OCI-LY3 (cell line): ENCODE measurements around the gene SCAF11.

Experiments
- H2AFZ ChIP-seq: fragments of 200-600, 300-600 bp; shearing (Covaris generic); 2 replicates; pipeline ENCODE4 v1.6.0; 2014; ENCODE audit warnings: antibody characterized with exemption, low read depth, low read length
- H3K27ac ChIP-seq: fragments of 200-600, 300-600 bp; sonication (generic); 2 replicates; pipeline ENCODE4 v1.5.1; 2014; ENCODE audit warnings: mild to moderate bottlenecking, low read length, moderate library complexity, mixed read lengths
- H3K27me3 ChIP-seq: fragments of 200-600, 300-600 bp; sonication (generic); 2 replicates; pipeline ENCODE4 v1.6.1; 2014; ENCODE audit warnings: low read depth, low read length, mixed read lengths
- H3K36me3 ChIP-seq: fragments of 200-600, 300-600 bp; sonication (generic); replicated peaks from 2 replicates; pipeline ENCODE3; 2014; ENCODE audit warnings: low read depth, low read length, mixed read lengths
- H3K4me1 ChIP-seq: fragments of 300-600, 200-600 bp; sonication (generic); 2 replicates; pipeline ENCODE4 v1.6.1; 2014; ENCODE audit warnings: low read length, mixed read lengths
- H3K4me2 ChIP-seq: fragments of 200-600, 300-600 bp; sonication (generic); 2 replicates; pipeline ENCODE4 v1.6.1; 2014; ENCODE audit warnings: low read length, mixed read lengths
- H3K4me3 ChIP-seq: fragments of 300-600, 200-600 bp; sonication (generic); 2 replicates; pipeline ENCODE4 v1.5.1; 2014; ENCODE audit warnings: antibody characterized with exemption, mild to moderate bottlenecking, low read length, moderate library complexity
- H3K79me2 ChIP-seq: fragments of 300-600, 200-600 bp; shearing (Covaris generic); 2 replicates; pipeline ENCODE4 v1.6.1; 2014; ENCODE audit warnings: mild to moderate bottlenecking, low read length, mixed read lengths
- H3K9ac ChIP-seq: fragments of 300-600, 200-600 bp; shearing (Covaris generic); 2 replicates; pipeline ENCODE4 v1.6.0; 2014; ENCODE audit warnings: mild to moderate bottlenecking, low read length, moderate library complexity
- H3K9me3 ChIP-seq: fragments of 200-600, 300-600 bp; shearing (Covaris generic); 2 replicates; pipeline ENCODE4 v1.6.1; 2014; ENCODE audit warnings: low read length, mixed read lengths; ENCODE audit not compliant: insufficient read depth
- H4K20me1 ChIP-seq: fragments of 200-600, 300-600 bp; sonication (generic); 2 replicates; pipeline ENCODE4 v1.6.1; 2016; ENCODE audit warnings: low read length, mixed read lengths; ENCODE audit not compliant: insufficient read depth
- EZH2phosphoT487 ChIP-seq: fragments of 200-600 bp; shearing (Covaris generic); IDR thresholded peaks from 2 replicates; pipeline ENCODE4 v1.6.1; 2018; ENCODE audit warnings: antibody characterized with exemption, mixed run types, low read depth
- TF ChIP-seq, protein P1 (sequence below): fragments of 200-600, 300-600 bp; sonication (generic); IDR thresholded peaks from 2 replicates; pipeline ENCODE4 v1.5.1; 2014; ENCODE audit warnings: antibody characterized with exemption, low read length, low read depth

Gene SCAF11

DNA sequence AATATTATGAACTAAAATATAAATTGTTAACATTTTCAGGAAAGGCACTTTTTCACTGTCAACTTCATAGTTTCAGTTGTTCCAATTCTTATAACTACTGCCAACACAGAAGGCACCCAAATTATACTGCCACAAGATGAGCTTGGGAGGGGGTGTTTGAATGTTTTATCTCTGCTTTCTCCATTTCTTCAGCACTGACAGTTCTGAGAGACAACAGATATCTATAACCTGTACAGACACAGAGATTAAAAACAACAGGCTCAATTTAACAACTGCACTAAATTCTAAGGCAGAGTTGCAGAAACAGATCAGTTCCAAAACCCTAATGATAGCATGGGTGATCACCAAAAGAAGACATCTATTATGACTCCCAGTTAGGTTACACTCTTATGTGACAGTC is 12.8 kb downstream of the SCAF11 start:
- H3K4me2 ChIP-seq, result no peak overlapping the region
- no peak overlapping the region for H3K27ac ChIP-seq
- H3K79me2 ChIP-seq, result peaks cover 98% of the 10 kb centered on the region
- no peak overlapping the region for H3K9ac ChIP-seq
- H4K20me1 ChIP-seq, result peaks cover 98% of the 10 kb centered on the region
- H2AFZ ChIP-seq, result no peak overlapping the region
- TF ChIP-seq, protein P1, sequence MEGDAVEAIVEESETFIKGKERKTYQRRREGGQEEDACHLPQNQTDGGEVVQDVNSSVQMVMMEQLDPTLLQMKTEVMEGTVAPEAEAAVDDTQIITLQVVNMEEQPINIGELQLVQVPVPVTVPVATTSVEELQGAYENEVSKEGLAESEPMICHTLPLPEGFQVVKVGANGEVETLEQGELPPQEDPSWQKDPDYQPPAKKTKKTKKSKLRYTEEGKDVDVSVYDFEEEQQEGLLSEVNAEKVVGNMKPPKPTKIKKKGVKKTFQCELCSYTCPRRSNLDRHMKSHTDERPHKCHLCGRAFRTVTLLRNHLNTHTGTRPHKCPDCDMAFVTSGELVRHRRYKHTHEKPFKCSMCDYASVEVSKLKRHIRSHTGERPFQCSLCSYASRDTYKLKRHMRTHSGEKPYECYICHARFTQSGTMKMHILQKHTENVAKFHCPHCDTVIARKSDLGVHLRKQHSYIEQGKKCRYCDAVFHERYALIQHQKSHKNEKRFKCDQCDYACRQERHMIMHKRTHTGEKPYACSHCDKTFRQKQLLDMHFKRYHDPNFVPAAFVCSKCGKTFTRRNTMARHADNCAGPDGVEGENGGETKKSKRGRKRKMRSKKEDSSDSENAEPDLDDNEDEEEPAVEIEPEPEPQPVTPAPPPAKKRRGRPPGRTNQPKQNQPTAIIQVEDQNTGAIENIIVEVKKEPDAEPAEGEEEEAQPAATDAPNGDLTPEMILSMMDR, result no peak
- no peak for TF ChIP-seq EZH2phosphoT487
- H3K9me3 ChIP-seq, result no peaks in the 10 kb centered on the region
- peaks cover 44% of the 10 kb centered on the region for H3K36me3 ChIP-seq
- no peak overlapping the region for H3K4me3 ChIP-seq
- no peaks in the 10 kb centered on the region for H3K27me3 ChIP-seq
- peaks cover 67% of the 10 kb centered on the region for H3K4me1 ChIP-seq

DNA sequence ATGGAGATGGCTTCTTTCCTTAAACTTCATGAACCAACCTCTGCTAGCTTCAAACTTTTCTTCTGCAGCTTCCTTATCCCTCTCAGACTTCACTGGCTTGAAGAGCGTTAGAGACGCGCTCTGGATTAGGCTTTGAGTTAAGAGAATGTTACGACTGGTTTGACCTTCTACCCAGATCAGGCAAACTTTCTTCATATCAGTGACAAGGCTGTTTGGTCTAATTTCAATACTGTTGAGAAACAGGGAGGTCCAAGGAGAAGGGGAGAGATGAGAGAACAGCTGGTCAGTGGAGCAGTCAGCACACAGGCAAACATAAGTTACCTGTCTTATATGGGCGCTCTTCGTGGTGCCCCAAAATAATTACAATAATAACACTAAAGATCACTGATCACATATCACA is 14.9 kb downstream of the SCAF11 start:
- Histone ChIP-seq H3K27me3 (no peaks in the 10 kb centered on the region), H3K9ac (no peak overlapping the region), H3K4me2 (no peak overlapping the region), H4K20me1 (peaks cover 97% of the 10 kb centered on the region), H3K4me1 (peaks cover 49% of the 10 kb centered on the region), H3K36me3 (peaks cover 55% of the 10 kb centered on the region), H3K4me3 (no peak overlapping the region), H3K9me3 (no peaks in the 10 kb centered on the region), H3K79me2 (peaks cover 98% of the 10 kb centered on the region), H2AFZ (no peak overlapping the region), H3K27ac (no peak overlapping the region)
- no peak for TF ChIP-seq EZH2phosphoT487

DNA sequence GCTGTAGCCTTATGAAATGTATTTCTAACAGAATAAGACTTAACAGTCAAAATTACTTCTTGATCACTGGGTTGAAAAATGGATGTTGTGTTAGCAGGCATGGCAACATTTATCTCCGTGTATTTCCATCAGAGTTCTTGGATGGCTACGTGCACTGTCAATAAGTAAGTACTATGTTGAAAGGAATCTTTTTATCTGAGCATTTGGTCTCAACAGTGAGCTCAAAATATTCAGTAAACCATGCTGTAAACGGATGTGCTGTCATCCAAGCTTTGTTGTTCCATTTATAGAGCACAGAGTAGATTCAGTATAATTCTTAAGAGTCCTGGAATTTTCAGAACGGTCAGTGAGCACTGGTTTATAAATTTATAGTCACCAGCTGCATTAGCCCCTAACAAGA is 15.5 kb downstream of the SCAF11 start:
- Histone ChIP-seq H3K36me3 (peaks cover 58% of the 10 kb centered on the region), H3K4me1 (peaks cover 43% of the 10 kb centered on the region), H3K4me3 (no peak overlapping the region), H3K4me2 (no peak overlapping the region), H3K9ac (no peak overlapping the region), H3K27me3 (no peaks in the 10 kb centered on the region), H4K20me1 (peaks cover 96% of the 10 kb centered on the region), H3K79me2 (peaks cover 98% of the 10 kb centered on the region), H3K9me3 (no peaks in the 10 kb centered on the region), H3K27ac (no peak overlapping the region), H2AFZ (no peak overlapping the region)
- no peak for TF ChIP-seq EZH2phosphoT487
- TF ChIP-seq, protein P1, result no peak

DNA sequence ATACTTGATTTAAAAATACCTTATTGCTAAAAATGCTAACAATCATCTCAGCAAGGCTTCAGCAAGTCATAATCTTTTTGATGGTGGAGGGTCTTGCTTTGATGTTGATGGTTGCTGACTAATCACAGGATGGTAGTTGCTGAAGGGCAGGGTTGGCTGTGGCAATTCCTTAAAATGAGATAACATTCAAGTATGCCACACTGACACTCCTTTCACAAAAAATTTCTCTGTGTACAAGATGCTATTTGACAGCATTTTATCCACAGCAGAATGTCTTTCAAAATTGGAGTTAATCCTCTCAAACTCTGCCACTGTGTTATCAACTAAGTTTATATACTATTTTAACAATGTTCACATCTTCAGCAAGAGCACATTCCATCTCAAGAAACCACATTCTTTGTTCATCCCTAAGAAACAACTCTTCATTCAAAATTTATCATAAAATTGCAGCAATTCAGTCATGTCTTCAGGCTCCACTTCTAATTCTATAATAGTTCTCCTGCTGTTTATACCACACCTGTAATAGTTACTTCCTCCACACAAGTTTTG is 16.1 kb downstream of the SCAF11 start:
- Histone ChIP-seq H3K4me3 (no peak overlapping the region), H3K27me3 (no peaks in the 10 kb centered on the region), H2AFZ (no peak overlapping the region), H3K36me3 (peaks cover 58% of the 10 kb centered on the region), H3K27ac (no peak overlapping the region), H3K9me3 (no peaks in the 10 kb centered on the region), H4K20me1 (peaks cover 96% of the 10 kb centered on the region), H3K79me2 (peaks cover 98% of the 10 kb centered on the region), H3K9ac (no peak overlapping the region), H3K4me1 (peaks cover 36% of the 10 kb centered on the region), H3K4me2 (no peak overlapping the region)
- TF ChIP-seq, protein P1, result no peak
- no peak for TF ChIP-seq EZH2phosphoT487

DNA sequence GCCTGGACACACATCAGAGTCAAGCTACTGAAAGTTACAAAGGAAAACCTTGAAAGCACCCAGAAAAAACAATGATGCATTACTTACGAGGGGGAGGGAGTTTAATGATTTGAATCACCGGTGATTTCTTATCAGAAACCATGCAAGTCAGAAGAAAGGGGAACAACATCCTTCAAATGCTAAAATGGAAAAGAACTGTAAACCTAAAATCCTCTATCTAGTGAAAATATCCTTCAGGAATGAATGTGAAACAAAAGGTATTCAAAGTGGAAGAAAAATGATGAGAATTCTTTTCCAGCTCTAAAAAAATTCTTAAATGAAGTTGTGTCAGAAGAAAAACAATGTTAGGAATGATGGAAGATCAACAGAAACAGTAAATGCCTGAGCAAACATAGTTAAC is 16.8 kb downstream of the SCAF11 start:
- no peak for TF ChIP-seq EZH2phosphoT487
- TF ChIP-seq, protein P1, result no peak
- no peaks in the 10 kb centered on the region for H3K9me3 ChIP-seq
- peaks cover 98% of the 10 kb centered on the region for H3K79me2 ChIP-seq
- no peak overlapping the region for H3K4me3 ChIP-seq
- H4K20me1 ChIP-seq, result peaks cover 95% of the 10 kb centered on the region
- H3K36me3 ChIP-seq, result peaks cover 58% of the 10 kb centered on the region
- H2AFZ ChIP-seq, result no peak overlapping the region
- H3K27ac ChIP-seq, result no peak overlapping the region
- no peak overlapping the region for H3K9ac ChIP-seq
- H3K4me1 ChIP-seq, result peaks cover 29% of the 10 kb centered on the region
- peak overlapping the region; percentile 29 for H3K4me2 ChIP-seq
- no peaks in the 10 kb centered on the region for H3K27me3 ChIP-seq
